Thyroid gland (tissue), 4 donors: ENCODE data around the gene SLC25A42. TPM values are rescaled to one million over a fixed set of nuclear protein-coding genes. Genes with fewer than 3 reads are reported as not detected.

Experiments used
- DNase-seq, 2 donors: peaks; one replicate each; pipeline ENCODE4 v3.0.0-alpha.2; 2019
- H3K27ac ChIP-seq, 3 donors: fragments of 200-600 bp; sonication (generic); 1 replicate in 2 of 3; 2 replicates in 1 of 3; pipeline ENCODE4 v1.5.1; 2016 to 2019; ENCODE audit warnings: mild to moderate bottlenecking in 1 of 3, moderate library complexity in 1 of 3
- H3K27me3 ChIP-seq: fragments of 200-600 bp; sonication (generic); one replicate; pipeline ENCODE4 v1.5.1; 2019
- H3K36me3 ChIP-seq, 2 donors: fragments of 200-600 bp; sonication (generic); one replicate each; pipeline ENCODE4 v1.5.1; 2016 to 2019
- H3K4me1 ChIP-seq, 2 donors: fragments of 200-600 bp; sonication (generic); one replicate each; pipeline ENCODE4 v1.5.1; 2017 to 2019
- H3K4me3 ChIP-seq, 3 donors: fragments of 200-600 bp; sonication (generic); replicated peaks in 1 of 3; 1 replicate in 2 of 3; 2 replicates in 1 of 3; pipeline ENCODE4 v1.5.1; 2016; ENCODE audit warnings: mild to moderate bottlenecking in 1 of 3
- H3K9me3 ChIP-seq: fragments of 200-600 bp; sonication (generic); one replicate; pipeline ENCODE4 v1.5.1; 2017
- POLR2A ChIP-seq, 2 donors: fragments of 450-650 bp; IDR thresholded peaks; one replicate each; pipeline ENCODE4 v1.6.1; 2017; ENCODE audit warnings: antibody characterized with exemption in 2 of 2, mild to moderate bottlenecking in 2 of 2, moderate library complexity in 1 of 2
- WGBS, 2 donors: methylation state at CpG; one replicate each; pipeline ENCODE4 v1.1.5; 2017; 5-methylcytosine and 5-hydroxymethylcytosine counted together
- intact Hi-C: fragments of 100-400 bp; cut with DNase I; formaldehyde crosslinking; loops from one replicate; pipeline ENCODE4 v1.15.1; 2023
- total RNA-seq, 4 donors: library from RNA; depleted of rRNA; stranded (reverse); fragments of >200 nt; gene quantifications; one replicate each; pipeline ENCODE4 v1.2.3, GENCODE V29; 2016
- TF ChIP-seq, protein P1 (sequence below), 6 experiments: fragments of 200-600 bp in 3 of 6; fragments of 450-650 bp in 3 of 6; sonication (generic) in 3 of 6; IDR thresholded peaks; one replicate each; pipeline ENCODE4 v1.5.1; 2016 to 2019; ENCODE audit warnings: antibody characterized with exemption in 6 of 6, mild to moderate bottlenecking in 2 of 6, inconsistent platforms in 1 of 6, moderate library complexity in 1 of 6

SLC25A42 gene
- total RNA-seq, 4 donors from 2014 or later, result 28.0 to 43.9 (median 33.9) TPM

DNA sequence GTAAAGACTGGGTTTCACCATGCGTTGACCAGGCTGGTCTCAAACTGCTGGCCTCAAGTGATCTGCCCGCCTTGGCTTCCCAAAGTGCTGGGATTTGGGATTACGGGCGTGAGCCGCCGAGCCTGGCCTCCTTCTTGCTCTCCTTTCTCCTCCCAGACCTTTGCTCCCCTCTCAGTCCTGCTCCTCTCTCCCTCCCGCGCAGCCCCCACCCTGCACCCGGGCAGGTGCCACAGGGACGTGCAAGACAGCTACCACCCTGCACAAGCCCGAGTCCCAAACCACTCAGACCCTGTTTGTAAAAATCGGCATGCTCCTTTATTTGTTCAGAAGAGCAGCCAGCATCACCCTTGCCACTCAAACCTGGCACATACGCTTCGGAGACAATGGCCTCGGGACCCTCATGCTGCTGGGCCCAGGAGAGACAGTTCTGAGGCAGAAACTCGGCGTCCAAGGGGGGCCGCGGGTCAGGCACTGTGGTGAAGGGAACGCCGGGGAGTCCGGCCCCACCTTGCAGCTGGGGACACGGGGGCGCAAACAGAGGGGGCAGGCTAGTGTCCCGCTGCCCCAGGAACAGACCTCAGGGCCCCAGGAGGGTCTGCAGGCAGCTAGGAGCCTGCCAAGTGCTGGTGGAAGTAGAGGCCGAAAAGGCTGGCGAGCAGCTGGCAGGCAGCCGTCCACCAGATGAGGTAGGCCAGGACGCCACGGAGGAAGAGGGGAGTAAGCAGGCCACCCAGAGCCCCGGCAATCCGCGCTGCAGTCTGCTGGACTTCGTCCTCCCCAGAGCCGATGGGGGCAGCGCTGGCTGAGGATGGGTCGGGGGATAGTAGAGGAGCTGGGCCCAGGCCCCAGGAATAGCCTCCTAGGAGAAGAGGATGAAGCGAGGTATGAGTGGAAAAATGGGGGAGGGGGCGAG lies 55.8 kb downstream of the SLC25A42 start:
- DNase-seq, result no peak
- peaks cover 7 to 11% of the 10 kb centered on the region in 2 donors for H3K36me3 ChIP-seq
- H3K4me3 ChIP-seq, result no peak overlapping the region
- H3K4me1 ChIP-seq, result no peaks in the 10 kb centered on the region
- WGBS, 2 donors, result 96% methylated on average over 38 of the region's 39 CpGs
- intact Hi-C loops, result no loop called here
- no peak overlapping the region for H3K27ac ChIP-seq
- no peaks in the 10 kb centered on the region for H3K27me3 ChIP-seq
- no peak for TF ChIP-seq POLR2A (IDR thresholded peaks at IDR 0.05)
- TF ChIP-seq, protein P1, sequence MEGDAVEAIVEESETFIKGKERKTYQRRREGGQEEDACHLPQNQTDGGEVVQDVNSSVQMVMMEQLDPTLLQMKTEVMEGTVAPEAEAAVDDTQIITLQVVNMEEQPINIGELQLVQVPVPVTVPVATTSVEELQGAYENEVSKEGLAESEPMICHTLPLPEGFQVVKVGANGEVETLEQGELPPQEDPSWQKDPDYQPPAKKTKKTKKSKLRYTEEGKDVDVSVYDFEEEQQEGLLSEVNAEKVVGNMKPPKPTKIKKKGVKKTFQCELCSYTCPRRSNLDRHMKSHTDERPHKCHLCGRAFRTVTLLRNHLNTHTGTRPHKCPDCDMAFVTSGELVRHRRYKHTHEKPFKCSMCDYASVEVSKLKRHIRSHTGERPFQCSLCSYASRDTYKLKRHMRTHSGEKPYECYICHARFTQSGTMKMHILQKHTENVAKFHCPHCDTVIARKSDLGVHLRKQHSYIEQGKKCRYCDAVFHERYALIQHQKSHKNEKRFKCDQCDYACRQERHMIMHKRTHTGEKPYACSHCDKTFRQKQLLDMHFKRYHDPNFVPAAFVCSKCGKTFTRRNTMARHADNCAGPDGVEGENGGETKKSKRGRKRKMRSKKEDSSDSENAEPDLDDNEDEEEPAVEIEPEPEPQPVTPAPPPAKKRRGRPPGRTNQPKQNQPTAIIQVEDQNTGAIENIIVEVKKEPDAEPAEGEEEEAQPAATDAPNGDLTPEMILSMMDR (IDR thresholded peaks at IDR 0.05), result no peak
- no peaks in the 10 kb centered on the region for H3K9me3 ChIP-seq

DNA sequence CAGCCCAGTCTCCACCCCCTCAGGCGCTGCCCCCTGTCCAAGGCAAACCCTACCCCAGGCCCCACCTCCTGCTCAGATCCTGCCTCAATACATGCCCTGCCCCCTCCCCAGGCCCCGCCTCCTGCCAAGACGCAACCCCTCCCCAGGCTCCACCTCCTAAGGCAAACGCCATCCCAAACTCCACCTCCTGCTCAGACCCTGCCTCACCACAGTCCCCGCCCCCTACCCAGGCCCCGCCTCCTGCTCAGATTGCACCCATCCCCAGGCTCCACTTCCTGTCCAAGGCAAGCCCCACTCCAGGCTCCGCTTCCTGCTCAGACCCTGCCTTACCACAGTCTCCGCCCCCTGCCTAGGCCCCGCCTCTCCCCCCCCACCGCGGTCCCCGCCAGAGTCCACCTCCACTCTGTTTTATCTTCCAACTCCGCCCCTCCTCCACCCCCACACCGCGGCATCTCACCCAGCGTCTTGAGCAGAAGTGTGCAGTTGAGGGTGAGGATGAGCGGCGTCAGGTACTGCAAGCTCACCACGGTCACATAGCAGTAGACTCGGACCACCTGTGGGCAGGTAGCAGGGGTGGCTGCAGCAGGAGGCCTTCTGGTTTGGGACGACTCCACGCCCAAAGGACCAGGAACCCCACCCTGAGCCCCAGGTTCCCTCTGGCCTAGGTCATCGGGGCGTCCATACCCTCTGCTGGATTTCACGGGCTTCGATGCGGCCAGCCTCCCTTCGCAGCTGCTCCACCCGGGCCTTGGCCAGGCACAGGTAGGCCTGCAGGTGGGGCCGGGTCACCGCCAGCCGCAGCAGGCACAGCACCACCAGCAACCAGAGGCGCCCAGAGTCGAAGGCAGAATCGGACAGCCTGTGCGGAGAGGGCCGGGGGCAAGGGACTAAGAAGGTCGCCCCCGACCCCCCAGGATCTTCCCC lies 56.8 kb downstream of the SLC25A42 start:
- TF ChIP-seq, protein P1 (IDR thresholded peaks at IDR 0.05), result no peak
- TF ChIP-seq POLR2A (IDR thresholded peaks at IDR 0.05), result no peak
- DNase-seq, result no peak

DNA sequence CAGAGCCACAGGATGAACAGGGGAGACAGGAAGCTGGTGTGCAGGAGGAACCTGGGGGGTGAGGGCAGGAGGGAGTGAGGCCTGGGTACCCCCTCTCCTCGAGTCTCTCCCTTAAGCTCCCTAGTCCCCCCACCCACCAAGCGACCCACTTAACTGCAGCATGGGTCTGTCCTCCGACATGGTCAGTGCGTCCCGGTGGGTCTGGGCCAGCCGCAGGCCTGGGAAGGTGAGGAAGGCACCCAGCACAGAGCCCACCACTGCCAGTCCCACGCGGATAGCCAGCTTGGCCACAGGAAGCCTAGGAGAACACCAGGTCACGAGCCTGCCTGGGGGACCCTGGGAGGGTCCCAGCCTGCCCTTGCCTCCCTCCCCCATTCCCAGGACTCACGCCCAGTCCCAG lies 57.6 kb downstream of the SLC25A42 start:
- no peaks in the 10 kb centered on the region for H3K4me1 ChIP-seq
- H3K4me3 ChIP-seq, result no peak overlapping the region
- TF ChIP-seq, protein P1 (IDR thresholded peaks at IDR 0.05), result no peak
- TF ChIP-seq POLR2A (IDR thresholded peaks at IDR 0.05), result no peak
- peaks cover 7 to 11% of the 10 kb centered on the region in 2 donors for H3K36me3 ChIP-seq
- no peak for DNase-seq
- no peaks in the 10 kb centered on the region for H3K27me3 ChIP-seq
- WGBS, 2 donors, result 60 to 90% methylated on average over 1 to 6 of the region's 10 CpGs
- H3K27ac ChIP-seq, result no peak overlapping the region
- no peaks in the 10 kb centered on the region for H3K9me3 ChIP-seq
- intact Hi-C loops, result no loop called here

More for the DNA sequence above, 56.8 kb downstream of the SLC25A42 start:
- H3K4me1 ChIP-seq, result no peaks in the 10 kb centered on the region
- H3K9me3 ChIP-seq, result no peaks in the 10 kb centered on the region
- no peak overlapping the region for H3K27ac ChIP-seq
- peaks cover 7 to 11% of the 10 kb centered on the region in 2 donors for H3K36me3 ChIP-seq
- intact Hi-C loops, result no loop called here
- H3K27me3 ChIP-seq, result no peaks in the 10 kb centered on the region
- WGBS, 2 donors, result 62 to 70% methylated on average over 25 to 34 of the region's 39 CpGs
- no peak overlapping the region for H3K4me3 ChIP-seq

DNA sequence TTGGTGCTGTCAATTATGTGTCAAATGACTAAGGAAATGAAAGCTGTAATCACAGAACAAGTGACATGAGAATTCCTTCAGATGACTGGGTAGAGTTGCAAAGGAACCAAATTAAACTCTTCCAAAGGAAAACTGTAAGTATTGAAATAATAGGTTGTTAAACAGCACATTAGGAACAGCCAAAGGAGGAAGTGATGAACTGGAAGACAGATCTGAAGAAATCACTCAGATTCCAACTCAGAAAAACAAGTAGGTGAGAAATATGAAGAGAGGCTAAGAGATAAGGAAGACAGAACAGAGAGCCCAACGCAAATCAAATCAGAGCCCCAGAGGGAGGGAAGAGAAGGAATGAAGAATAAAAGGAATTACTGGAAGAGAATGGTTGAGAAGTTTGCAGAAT lies 59.1 kb downstream of the SLC25A42 start:
- Histone ChIP-seq H3K27me3 (no peaks in the 10 kb centered on the region), H3K9me3 (no peaks in the 10 kb centered on the region), H3K27ac (no peak overlapping the region), H3K4me3 (no peak overlapping the region), H3K36me3 (peaks cover 7 to 11% of the 10 kb centered on the region in 2 donors), H3K4me1 (no peaks in the 10 kb centered on the region)
- WGBS, 2 donors, result 96 to 98% methylated on average over 1 of the region's 1 CpG
- intact Hi-C loops, result no loop called here
- TF ChIP-seq, protein P1 (IDR thresholded peaks at IDR 0.05), result no peak
- TF ChIP-seq POLR2A (IDR thresholded peaks at IDR 0.05), result no peak
- DNase-seq, result no peak
